Right atrium auricular region (tissue), 2 donors: ENCODE measurements around the gene MYLIP. TPM values are rescaled to one million over a fixed set of nuclear protein-coding genes. Genes with fewer than 3 reads are reported as not detected.

ENCODE experiments used
- DNase-seq: peaks from one replicate; pipeline ENCODE4 v3.0.0-alpha.2; 2019; ENCODE audit warnings: low spot score
- H3K27ac ChIP-seq, 2 donors: fragments of 200-600 bp; sonication (generic); 1 replicate in 1 of 2; 2 replicates in 1 of 2; pipeline ENCODE4 v1.5.1; 2016 to 2019
- H3K27me3 ChIP-seq, 2 donors: fragments of 200-600 bp; sonication (generic); one replicate each; pipeline versions ENCODE4 v1.5.1 to v1.6.0; 2017 to 2019
- H3K36me3 ChIP-seq: fragments of 200-600 bp; sonication (generic); one replicate; pipeline ENCODE4 v1.5.1; 2016
- H3K4me1 ChIP-seq, 2 donors: fragments of 200-600 bp; sonication (generic); one replicate each; pipeline versions ENCODE4 v1.5.1 to v1.6.0; 2017 to 2019
- H3K4me3 ChIP-seq, 2 donors: fragments of 200-600 bp; sonication (generic); 1 replicate in 1 of 2; 2 replicates in 1 of 2; pipeline ENCODE4 v1.5.1; 2017 to 2019; ENCODE audit warnings: mild to moderate bottlenecking in 1 of 2, moderate library complexity in 1 of 2
- H3K9me3 ChIP-seq, 2 donors: fragments of 200-600 bp; sonication (generic); one replicate each; pipeline ENCODE4 v1.5.1; 2019
- CTCF ChIP-seq, 2 donors: fragments of 200-600 bp; sonication (generic); IDR thresholded peaks; one replicate each; pipeline ENCODE4 v1.5.1; 2019; ENCODE audit warnings: antibody characterized with exemption in 2 of 2
- total RNA-seq, 2 donors: library from RNA; depleted of rRNA; stranded (reverse); fragments of >200 nt; gene quantifications; one replicate each; pipeline ENCODE4 v1.1.0, GENCODE V29; 2016

MYLIP gene
- total RNA-seq, 2 donors from 2014 or later: 15.6 to 25.1 TPM

DNA sequence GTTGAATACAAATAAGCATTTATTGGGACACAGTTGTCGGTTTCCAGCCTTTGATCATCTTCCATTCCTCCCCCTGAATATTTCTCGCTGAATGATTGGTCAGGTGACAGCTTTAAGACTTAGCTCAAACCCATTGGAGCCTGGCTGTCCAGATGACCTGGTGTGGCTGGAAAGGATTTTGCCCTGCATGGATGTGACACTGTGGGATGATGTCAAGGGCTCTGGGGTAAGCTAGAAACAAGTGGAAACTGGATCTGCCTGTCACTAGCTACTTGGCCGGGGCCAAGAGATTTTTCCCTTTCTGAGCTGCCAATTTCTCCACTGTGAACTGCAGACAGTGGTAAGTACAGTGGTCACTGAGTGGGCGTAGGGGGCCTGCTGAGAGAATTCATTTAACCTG is 41.9 kb upstream of the MYLIP start:
- no peaks in the 10 kb centered on the region for H3K27me3 ChIP-seq
- no peaks in the 10 kb centered on the region for H3K36me3 ChIP-seq
- no peak for TF ChIP-seq CTCF (IDR thresholded peaks at IDR 0.05)
- H3K4me1 ChIP-seq: no peaks in the 10 kb centered on the region
- no peaks in the 10 kb centered on the region for H3K9me3 ChIP-seq
- DNase-seq: no peak
- H3K27ac ChIP-seq: no peak overlapping the region
- H3K4me3 ChIP-seq: no peak overlapping the region

DNA sequence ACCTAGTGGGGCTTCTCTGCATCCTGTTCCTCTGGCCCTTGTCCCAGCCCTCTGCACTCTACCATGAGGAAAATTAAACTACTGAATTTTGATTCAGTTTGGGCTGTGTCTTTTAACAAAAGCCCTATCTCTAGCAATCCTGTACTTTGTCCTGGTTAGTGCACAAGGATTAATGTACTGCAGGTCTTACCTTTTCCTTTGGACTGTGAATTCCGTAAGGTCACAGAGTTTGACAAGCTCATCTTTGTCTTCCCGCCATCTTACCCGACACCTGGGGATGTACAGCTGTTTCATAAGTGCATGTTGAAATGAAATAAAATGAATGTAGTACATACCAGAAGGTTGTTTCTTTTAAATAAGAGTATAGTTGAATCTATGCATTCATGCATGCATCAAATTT is 41.5 kb upstream of the MYLIP start:
- Histone ChIP-seq H3K4me1 (no peaks in the 10 kb centered on the region), H3K27ac (no peak overlapping the region), H3K36me3 (no peaks in the 10 kb centered on the region), H3K4me3 (no peak overlapping the region), H3K9me3 (no peaks in the 10 kb centered on the region), H3K27me3 (no peaks in the 10 kb centered on the region)
- no peak for DNase-seq
- TF ChIP-seq CTCF (IDR thresholded peaks at IDR 0.05): no peak

DNA sequence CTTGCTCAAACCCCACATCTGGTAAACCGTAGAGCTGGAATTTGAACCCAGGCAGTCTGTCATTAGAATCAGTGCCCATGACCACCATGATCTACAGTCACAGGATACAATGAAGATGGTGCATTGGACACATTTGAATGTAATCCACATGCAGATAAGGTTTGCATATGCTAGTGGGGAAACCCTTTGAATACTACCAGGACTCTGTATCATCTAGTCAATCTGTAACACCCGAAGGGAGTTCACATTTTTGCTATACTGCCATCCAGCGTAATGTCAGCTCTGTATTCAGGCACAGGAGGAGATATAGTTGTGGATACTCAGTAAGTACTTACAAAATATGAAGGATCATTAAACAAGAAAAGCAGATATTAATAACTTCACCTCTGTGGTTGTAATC is 40.5 kb upstream of the MYLIP start:
- H3K9me3 ChIP-seq: no peaks in the 10 kb centered on the region
- no peak overlapping the region for H3K27ac ChIP-seq
- H3K36me3 ChIP-seq: no peaks in the 10 kb centered on the region

DNA sequence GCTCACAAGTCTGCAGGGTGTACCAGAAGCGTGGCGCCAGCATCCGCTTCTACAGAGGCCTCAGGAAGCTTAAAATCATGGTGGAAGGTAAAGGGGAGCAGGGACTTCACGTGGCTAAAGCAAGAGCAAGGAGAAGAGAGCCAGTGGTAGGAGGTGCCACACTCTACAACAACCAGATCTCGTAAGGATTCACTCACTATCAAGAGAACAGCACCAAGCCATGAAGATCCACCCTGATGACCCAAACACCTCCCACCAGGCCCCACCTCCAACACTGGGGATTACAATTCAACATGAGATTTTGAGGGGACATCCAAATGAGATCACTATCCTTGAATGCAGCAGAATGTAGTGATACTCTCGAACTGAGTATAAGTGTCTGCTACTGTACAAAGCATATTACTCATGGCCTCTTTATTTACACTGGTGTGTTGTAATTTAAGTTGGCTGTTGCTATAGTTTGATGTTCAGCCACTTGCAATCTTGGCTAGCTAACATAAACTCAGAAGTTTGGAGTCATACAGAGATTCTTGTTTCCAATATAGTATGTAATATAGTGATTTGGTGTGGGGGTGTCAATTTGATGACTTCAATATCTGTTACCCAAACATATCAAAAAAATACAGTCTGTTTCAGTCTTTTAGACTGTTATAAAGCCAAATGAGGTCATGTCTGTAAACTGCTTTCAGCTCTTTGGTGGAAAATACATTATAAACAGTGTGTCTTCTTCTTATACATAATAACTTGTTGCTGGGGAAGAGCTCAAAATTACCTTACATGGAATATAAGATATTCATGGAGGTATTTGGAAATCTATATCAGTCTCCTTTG is 39.4 kb upstream of the MYLIP start:
- no peaks in the 10 kb centered on the region for H3K27me3 ChIP-seq
- H3K4me1 ChIP-seq: no peaks in the 10 kb centered on the region
- no peaks in the 10 kb centered on the region for H3K36me3 ChIP-seq
- TF ChIP-seq CTCF (IDR thresholded peaks at IDR 0.05): no peak
- no peak overlapping the region for H3K27ac ChIP-seq
- DNase-seq: no peak
- no peaks in the 10 kb centered on the region for H3K9me3 ChIP-seq
- no peak overlapping the region for H3K4me3 ChIP-seq

More for the DNA sequence above, 40.5 kb upstream of the MYLIP start:
- Histone ChIP-seq H3K4me3 (no peak overlapping the region), H3K4me1 (no peaks in the 10 kb centered on the region), H3K27me3 (no peaks in the 10 kb centered on the region)
- no peak for DNase-seq
- no peak for TF ChIP-seq CTCF (IDR thresholded peaks at IDR 0.05)

GRCh38 chr6:16090452-16090851 is 38.4 kb upstream of the MYLIP start:
- Histone ChIP-seq H3K27ac (no peak overlapping the region), H3K4me3 (no peak overlapping the region), H3K27me3 (no peaks in the 10 kb centered on the region), H3K4me1 (no peaks in the 10 kb centered on the region), H3K9me3 (no peaks in the 10 kb centered on the region), H3K36me3 (no peaks in the 10 kb centered on the region)
- no peak for TF ChIP-seq CTCF (IDR thresholded peaks at IDR 0.05)
- no peak for DNase-seq

DNA sequence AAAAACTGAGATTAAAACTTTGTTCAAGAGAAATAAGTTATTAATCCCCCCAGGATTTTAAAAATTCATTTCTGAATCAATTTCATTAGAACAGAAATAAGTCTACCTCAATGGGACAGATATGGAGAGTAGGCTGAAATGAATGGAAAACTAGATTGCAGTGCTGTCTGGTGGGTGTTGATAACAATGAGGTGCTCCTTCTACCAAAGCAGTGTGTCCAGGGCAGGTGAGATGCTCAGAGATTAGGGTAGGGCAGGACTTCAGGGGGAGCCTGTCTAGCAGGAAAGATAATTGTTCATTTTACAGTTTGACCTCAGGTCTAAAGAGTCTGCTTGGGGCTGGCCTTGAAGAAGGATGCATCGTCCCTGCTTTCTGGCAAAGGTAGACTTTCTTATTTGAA is 38.0 kb upstream of the MYLIP start:
- no peaks in the 10 kb centered on the region for H3K27me3 ChIP-seq

More for the DNA sequence above, 38.0 kb upstream of the MYLIP start:
- TF ChIP-seq CTCF (IDR thresholded peaks at IDR 0.05): no peak
- no peak for DNase-seq
- no peaks in the 10 kb centered on the region for H3K36me3 ChIP-seq
- no peak overlapping the region for H3K4me3 ChIP-seq
- no peaks in the 10 kb centered on the region for H3K4me1 ChIP-seq
- no peak overlapping the region for H3K27ac ChIP-seq
- H3K9me3 ChIP-seq: no peaks in the 10 kb centered on the region
